NCI-H128 (cell line): ENCODE data around the gene DIPK1B.
A peak's percentile ranks its signal among the peaks of the same experiment; 100 is the strongest.

ENCODE experiments used
- DNase-seq: peaks from one replicate; lab custom pipeline; 2025; ENCODE audit not compliant: unreplicated experiment; lab: John Stamatoyannopoulos, UW

DIPK1B gene

GRCh38 chr9:136718345-136719194 lies 6.2 kb downstream of the DIPK1B start:
- no peak for DNase-seq

- DNase-seq: no peak
These were observed 7.0 kb downstream of the DIPK1B start for GRCh38 chr9:136719195-136719880.

GRCh38 chr9:136720251-136720897 lies 8.0 kb downstream of the DIPK1B start:
- DNase-seq: no peak

- no peak for DNase-seq
These were observed 8.5 kb downstream of the DIPK1B start for GRCh38 chr9:136720898-136721338.

GRCh38 chr9:136721339-136722092 lies 9.1 kb downstream of the DIPK1B start:
- DNase-seq: no peak

GRCh38 chr9:136722093-136722968 lies 10.0 kb downstream of the DIPK1B start:
- no peak for DNase-seq

GRCh38 chr9:136722969-136723356 lies 10.6 kb downstream of the DIPK1B start:
- no peak for DNase-seq

GRCh38 chr9:136723362-136723976 lies 11.1 kb downstream of the DIPK1B start:
- no peak for DNase-seq

- no peak for DNase-seq
These were observed 11.6 kb downstream of the DIPK1B start for GRCh38 chr9:136723989-136724388.

- DNase-seq: no peak
These were observed 12.4 kb downstream of the DIPK1B start for GRCh38 chr9:136724772-136725171.

- no peak for DNase-seq
These were observed 13.2 kb downstream of the DIPK1B start for GRCh38 chr9:136725612-136726011.

GRCh38 chr9:136726118-136726517 lies 13.7 kb downstream of the DIPK1B start:
- DNase-seq: no peak

- no peak for DNase-seq
These were observed 14.3 kb downstream of the DIPK1B start for GRCh38 chr9:136726631-136727191.

GRCh38 chr9:136728080-136728547 lies 15.7 kb downstream of the DIPK1B start:
- peak; percentile 56 for DNase-seq

GRCh38 chr9:136728548-136729123 lies 16.3 kb downstream of the DIPK1B start:
- DNase-seq: no peak

GRCh38 chr9:136729144-136729543 lies 16.8 kb downstream of the DIPK1B start:
- DNase-seq: no peak

- no peak for DNase-seq
These were observed 17.6 kb downstream of the DIPK1B start for GRCh38 chr9:136729926-136730325.

- DNase-seq: no peak
These were observed 20.2 kb downstream of the DIPK1B start for GRCh38 chr9:136732444-136733178.
